Activated naive CD4-positive, alpha-beta T cell treated with anti-CD3 and anti-CD28 coated beads, Interleukin-2, amount 10 ng/mL, durations not matched to agents 7 days and 5 days (primary cell): ENCODE measurements around the gene TTLL10.
"Not testable (repeated sequence)": the region's sequence is repeated elsewhere in the genome, so short reads cannot be mapped to it uniquely, and the experiment has no call there.

ENCODE experiments used
- CTCF ChIA-PET: fragments of 350-600 bp; sonication (Branson Sonifier 250); formaldehyde crosslinking; loops from one replicate; lab custom pipeline; 2021; ENCODE audit warnings: antibody characterized with exemption; lab: Charles Lee
- DNase-seq: peaks from one replicate; pipeline ENCODE4 v3.0.0-alpha.2; 2020
- H3K27ac Mint-ChIP-seq: one replicate; pipeline ENCODE4 v1.8.0; 2021; ENCODE audit warnings: mild to moderate bottlenecking, moderate library complexity, mixed read lengths
- H3K27me3 Mint-ChIP-seq: one replicate; pipeline ENCODE4 v1.8.0; 2021; ENCODE audit warnings: mild to moderate bottlenecking, mixed read lengths
- H3K36me3 Mint-ChIP-seq: one replicate; pipeline ENCODE4 v1.8.0; 2021; ENCODE audit warnings: mixed read lengths
- H3K4me1 Mint-ChIP-seq: one replicate; pipeline ENCODE4 v1.8.0; 2021; ENCODE audit warnings: mixed read lengths
- H3K4me3 Mint-ChIP-seq: one replicate; pipeline ENCODE4 v1.8.0; 2021; ENCODE audit warnings: mild to moderate bottlenecking, moderate library complexity, mixed read lengths
- H3K9me3 Mint-ChIP-seq: one replicate; pipeline ENCODE4 v1.8.0; 2021; ENCODE audit warnings: mixed read lengths

Gene TTLL10

DNA sequence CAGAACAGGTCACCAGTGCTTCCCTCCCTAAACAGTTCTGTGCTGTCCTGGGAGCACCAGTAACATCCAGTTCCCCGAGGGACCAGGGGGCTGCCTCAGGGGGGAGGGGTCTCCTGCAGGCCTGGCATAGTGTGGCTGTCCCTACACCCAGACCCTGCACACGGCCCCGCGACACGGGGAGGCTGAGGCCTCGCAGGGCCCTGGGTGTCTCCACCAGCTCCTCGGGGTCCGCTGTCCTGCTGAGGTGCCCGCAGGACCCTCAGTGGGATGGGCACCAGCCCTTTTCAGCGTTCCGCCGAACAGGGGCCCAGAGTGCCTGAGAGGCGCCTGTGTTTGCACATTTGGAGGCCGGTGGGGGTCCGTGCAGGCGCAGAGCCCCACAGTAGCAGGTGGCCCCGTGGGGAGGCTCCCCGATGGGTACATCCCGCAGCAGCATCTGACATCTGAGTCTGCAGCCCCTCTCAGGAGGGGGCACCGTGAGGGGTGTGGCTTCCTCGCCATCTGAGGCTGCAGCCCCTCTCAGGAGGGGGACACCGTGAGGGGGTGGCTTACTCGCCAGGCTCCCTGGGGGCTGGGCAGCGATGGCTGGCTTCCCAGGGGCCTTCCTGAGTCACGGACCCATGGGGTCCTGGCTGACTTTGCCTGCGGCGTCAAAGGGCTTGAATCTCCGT, 39.2 kb upstream of the TTLL10 start:
- Mint-ChIP-seq H3K36me3 (no peaks in the 10 kb centered on the region), H3K27me3 (peaks cover 18% of the 10 kb centered on the region), H3K27ac (no peak overlapping the region), H3K4me3 (no peak overlapping the region), H3K4me1 (peaks cover 23% of the 10 kb centered on the region), H3K9me3 (no peaks in the 10 kb centered on the region)
- CTCF ChIA-PET, result no interaction called here
- DNase-seq, result no peak

DNA sequence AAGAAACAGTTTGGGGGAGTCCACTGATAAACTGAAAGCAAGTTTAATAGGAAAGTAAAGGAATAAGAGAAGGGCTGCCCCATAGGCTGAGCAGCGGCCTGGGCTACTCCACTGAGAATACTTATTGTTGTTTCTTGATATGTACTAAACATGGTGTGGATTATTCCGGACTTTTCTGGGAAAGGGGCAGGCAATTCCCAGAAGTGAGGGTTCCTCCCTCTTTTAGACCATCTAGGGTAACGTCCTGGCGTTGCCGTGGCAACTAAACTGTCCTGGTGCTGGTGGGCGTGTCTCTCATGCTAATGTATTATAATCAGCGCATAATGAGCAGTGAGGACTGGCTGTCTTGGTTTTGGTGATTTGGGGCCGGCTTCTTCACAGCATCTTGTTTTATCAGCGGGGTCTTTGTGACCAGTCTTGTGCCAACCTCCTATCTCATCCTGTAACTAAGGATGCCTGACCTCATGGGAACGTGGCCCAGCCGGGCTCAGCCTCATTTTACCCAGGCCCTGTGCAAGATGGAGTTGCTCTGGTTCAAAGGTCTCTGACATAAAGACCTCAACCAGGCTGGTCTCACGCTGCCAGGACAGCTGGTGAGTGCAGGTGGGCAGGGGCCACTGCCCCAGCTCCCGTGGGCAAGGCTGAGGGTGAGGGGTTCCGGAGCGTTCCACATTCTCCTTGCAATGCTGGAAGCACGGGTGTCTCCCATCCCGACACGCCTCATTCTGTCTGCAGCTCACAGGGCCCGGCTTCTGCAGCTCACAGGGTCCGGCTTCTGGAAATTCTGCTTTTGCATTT, 38.1 kb upstream of the TTLL10 start:
- no peaks in the 10 kb centered on the region for H3K36me3 Mint-ChIP-seq
- CTCF ChIA-PET, result no interaction called here
- no peak for DNase-seq
- H3K9me3 Mint-ChIP-seq, result no peaks in the 10 kb centered on the region
- H3K27ac Mint-ChIP-seq, result no peak overlapping the region
- H3K4me3 Mint-ChIP-seq, result no peak overlapping the region
- peaks cover 14% of the 10 kb centered on the region for H3K27me3 Mint-ChIP-seq
- H3K4me1 Mint-ChIP-seq, result peaks cover 23% of the 10 kb centered on the region

DNA sequence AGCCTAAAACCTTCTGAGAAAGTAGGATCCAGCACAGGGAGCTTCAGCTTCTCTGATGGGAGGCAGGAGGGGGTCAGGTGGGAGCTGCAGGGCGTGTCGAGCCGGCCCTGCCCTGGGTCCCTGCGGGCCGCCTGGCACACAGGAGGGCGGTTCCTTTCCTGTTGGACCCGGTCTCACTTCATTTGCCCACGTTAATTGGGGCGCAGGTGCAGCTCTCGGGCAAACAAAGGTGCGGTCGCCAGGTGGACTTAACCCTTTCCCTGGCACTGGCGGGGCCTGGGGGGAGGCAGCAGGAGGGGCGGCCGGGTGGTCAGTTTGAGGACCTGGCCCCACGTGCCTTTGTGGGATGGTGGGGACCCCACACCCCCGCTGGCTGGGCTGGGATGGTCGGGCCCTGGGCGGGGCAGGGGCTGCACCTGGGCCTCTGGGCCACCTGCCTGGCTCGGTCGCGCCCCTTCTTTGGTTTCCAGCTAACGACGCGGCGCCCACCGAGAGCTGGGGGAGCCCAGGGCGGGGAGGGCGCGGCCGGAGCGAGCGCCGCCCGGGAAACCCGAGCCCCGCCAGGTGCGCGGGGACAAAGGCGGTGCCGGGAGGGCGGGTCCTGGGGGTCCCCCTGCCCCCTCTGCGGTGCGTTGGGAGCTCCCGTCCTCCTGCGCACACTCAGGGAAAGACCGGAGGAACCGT, 37.0 kb upstream of the TTLL10 start:
- Mint-ChIP-seq H3K4me3 (no peak overlapping the region), H3K9me3 (no peaks in the 10 kb centered on the region)
- DNase-seq, result peak; percentile 40

GRCh38 chr1:1137256-1138045, 36.2 kb upstream of the TTLL10 start:
- Mint-ChIP-seq H3K36me3 (no peaks in the 10 kb centered on the region), H3K4me3 (peak overlapping the region; percentile 62)
- DNase-seq, result peak; percentile 82

More for the DNA sequence above, 37.0 kb upstream of the TTLL10 start:
- H3K27me3 Mint-ChIP-seq, result peaks cover 14% of the 10 kb centered on the region
- H3K36me3 Mint-ChIP-seq, result no peaks in the 10 kb centered on the region
- CTCF ChIA-PET, result no interaction called here
- H3K27ac Mint-ChIP-seq, result no peak overlapping the region
- peaks cover 23% of the 10 kb centered on the region for H3K4me1 Mint-ChIP-seq

GRCh38 chr1:1140673-1141072, 33.0 kb upstream of the TTLL10 start:
- Mint-ChIP-seq H3K27ac (no peak overlapping the region), H3K27me3 (peaks cover 6% of the 10 kb centered on the region), H3K4me1 (peaks cover 48% of the 10 kb centered on the region), H3K36me3 (no peaks in the 10 kb centered on the region), H3K4me3 (no peak overlapping the region), H3K9me3 (no peaks in the 10 kb centered on the region)
- CTCF ChIA-PET, result no interaction called here
- no peak for DNase-seq

More at GRCh38 chr1:1137256-1138045, 36.2 kb upstream of the TTLL10 start:
- Mint-ChIP-seq H3K27ac (peak overlapping the region; percentile 85), H3K9me3 (no peaks in the 10 kb centered on the region), H3K4me1 (peaks cover 27% of the 10 kb centered on the region), H3K27me3 (peaks cover 13% of the 10 kb centered on the region)
- CTCF ChIA-PET, result no interaction called here

DNA sequence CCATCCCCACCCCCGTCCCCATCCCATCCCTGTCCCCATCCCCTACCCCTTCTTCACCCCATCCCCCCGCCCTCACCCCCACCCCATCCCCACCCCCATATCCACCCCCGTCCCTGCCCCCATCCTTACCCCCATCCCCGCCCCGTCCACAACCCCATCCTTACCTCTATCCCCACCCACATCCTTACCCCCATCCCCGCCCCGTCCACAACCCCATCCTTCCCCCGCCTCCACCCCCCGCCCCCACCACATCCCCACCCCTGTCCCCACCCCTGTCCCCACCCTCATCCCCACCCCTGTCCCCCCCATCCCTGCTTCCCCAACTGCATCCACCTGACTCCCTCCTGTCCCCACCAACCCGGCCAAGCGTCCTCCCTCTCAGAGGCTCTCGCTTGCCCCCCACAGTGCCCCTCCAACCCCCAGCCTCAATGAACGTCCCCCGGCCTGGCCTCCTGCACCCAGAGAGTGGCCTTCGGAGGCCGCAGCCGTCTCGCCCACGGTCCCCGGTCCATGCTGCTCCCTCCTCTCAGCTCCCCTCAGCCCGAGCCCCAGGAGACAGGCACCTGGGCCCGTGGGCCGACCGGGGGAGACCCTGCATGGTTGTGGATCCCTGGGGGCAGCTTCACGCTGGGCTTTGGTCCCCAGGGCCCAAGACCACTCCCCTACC, 32.3 kb upstream of the TTLL10 start:
- no peak overlapping the region for H3K27ac Mint-ChIP-seq
- CTCF ChIA-PET, result no interaction called here
- H3K36me3 Mint-ChIP-seq, result no peaks in the 10 kb centered on the region
- H3K9me3 Mint-ChIP-seq, result no peaks in the 10 kb centered on the region
- H3K4me3 Mint-ChIP-seq, result no peak overlapping the region
- H3K27me3 Mint-ChIP-seq, result peaks cover 4% of the 10 kb centered on the region
- peaks cover 48% of the 10 kb centered on the region for H3K4me1 Mint-ChIP-seq
- no peak for DNase-seq

DNA sequence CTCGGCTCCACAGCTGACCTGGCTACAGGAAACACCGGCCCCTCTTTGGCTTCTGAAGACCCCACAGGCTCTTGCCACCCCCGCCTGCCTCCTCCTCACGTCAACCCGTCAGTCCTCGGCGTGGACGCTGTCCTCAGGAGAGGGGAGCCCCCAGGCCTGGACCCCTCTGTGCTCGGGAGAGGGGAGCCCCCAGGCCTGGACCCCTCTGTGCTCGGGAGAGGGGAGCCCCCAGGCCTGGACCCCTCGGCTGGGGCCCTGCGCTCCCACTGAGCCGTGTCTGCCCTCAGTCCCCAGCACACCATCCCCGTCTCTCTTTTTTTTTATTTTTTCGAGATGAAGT, 31.8 kb upstream of the TTLL10 start:
- DNase-seq, result no peak
- peaks cover 47% of the 10 kb centered on the region for H3K4me1 Mint-ChIP-seq
- H3K36me3 Mint-ChIP-seq, result no peaks in the 10 kb centered on the region
- peaks cover 4% of the 10 kb centered on the region for H3K27me3 Mint-ChIP-seq
- H3K27ac Mint-ChIP-seq, result no peak overlapping the region
- CTCF ChIA-PET, result no interaction called here
- H3K4me3 Mint-ChIP-seq, result no peak overlapping the region
- no peaks in the 10 kb centered on the region for H3K9me3 Mint-ChIP-seq

- Mint-ChIP-seq H3K27ac (peak overlapping the region; percentile 58), H3K4me1 (peaks cover 46% of the 10 kb centered on the region)
- H3K9me3 Mint-ChIP-seq, CTCF ChIA-PET, DNase-seq, H3K4me3 Mint-ChIP-seq, H3K27me3 Mint-ChIP-seq, H3K36me3 Mint-ChIP-seq: not testable (repeated sequence)
Measured at GRCh38 chr1:1142352-1142751, 31.3 kb upstream of the TTLL10 start.

- DNase-seq, result no peak
- Mint-ChIP-seq H3K27ac (peak overlapping the region; percentile 60), H3K4me1 (peaks cover 42% of the 10 kb centered on the region), H3K27me3 (peaks cover 7% of the 10 kb centered on the region), H3K9me3 (no peaks in the 10 kb centered on the region), H3K36me3 (no peaks in the 10 kb centered on the region), H3K4me3 (no peak overlapping the region)
- CTCF ChIA-PET, result no interaction called here
Measured at GRCh38 chr1:1142844-1143243, 30.8 kb upstream of the TTLL10 start.

DNA sequence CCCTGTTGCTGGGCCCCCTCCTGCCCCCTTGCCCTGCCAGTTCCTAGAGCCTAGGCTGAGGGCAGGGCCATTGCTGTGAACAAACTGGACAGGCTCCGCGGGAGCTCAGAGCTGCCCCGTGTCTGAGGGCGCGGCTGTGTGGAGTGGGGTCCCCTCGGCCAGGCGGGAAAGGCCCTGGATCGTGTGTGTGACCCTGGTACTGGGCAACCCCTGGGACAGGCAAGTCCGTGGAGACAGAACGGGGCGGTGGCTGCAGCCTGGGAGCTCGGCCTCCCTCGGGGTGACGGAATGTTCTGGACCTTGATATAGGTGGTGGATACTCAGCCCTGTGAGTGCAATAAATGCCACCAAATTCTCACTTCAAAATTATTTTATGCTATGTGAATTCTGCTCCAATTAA, 30.0 kb upstream of the TTLL10 start:
- Mint-ChIP-seq H3K9me3 (no peaks in the 10 kb centered on the region), H3K27me3 (peaks cover 15% of the 10 kb centered on the region), H3K4me3 (peak overlapping the region; percentile 28), H3K4me1 (peaks cover 35% of the 10 kb centered on the region), H3K36me3 (no peaks in the 10 kb centered on the region), H3K27ac (peak overlapping the region; percentile 96)
- CTCF ChIA-PET, result no interaction called here
- DNase-seq, result no peak

DNA sequence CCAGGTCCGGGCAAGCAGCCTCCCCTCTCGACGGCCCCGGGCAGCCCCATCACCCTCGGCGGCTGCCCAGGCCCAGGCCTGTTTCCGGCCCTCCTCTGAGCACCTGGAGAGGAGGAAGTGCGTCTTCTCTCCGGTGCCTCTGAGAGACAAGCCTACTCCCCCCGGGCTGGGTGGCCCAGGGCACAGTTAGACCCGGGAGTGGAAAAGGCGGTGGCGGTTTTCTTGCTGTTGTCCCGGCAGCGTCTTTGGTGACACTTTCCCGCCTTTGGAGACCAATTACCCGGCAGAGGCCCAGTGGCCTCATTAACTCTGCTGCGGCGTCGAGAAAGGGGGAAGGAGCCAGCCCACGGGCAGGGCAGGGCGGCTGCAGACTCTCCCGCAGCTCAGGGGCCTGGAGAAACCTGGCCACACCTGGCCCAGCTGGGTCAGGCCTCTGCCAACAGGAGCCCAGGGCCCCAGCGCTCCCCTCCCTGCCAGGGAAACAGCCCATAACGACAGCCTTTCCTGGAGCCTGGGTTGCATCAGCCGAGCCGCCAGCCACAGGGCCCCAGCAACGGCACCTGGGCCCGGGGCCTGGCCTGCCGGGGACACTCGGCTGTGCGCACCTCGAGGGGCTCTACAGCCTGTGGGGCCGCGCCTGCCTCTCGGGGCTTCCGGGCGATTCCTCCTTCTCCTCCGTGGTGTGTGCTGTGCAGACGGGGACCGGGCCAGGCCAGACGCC, 29.4 kb upstream of the TTLL10 start:
- no peaks in the 10 kb centered on the region for H3K9me3 Mint-ChIP-seq
- H3K4me3 Mint-ChIP-seq, result peak overlapping the region; percentile 28
- H3K4me1 Mint-ChIP-seq, result peaks cover 33% of the 10 kb centered on the region
- peaks cover 15% of the 10 kb centered on the region for H3K27me3 Mint-ChIP-seq
- peak; percentile 81 for DNase-seq
- CTCF ChIA-PET, result no interaction called here
- no peaks in the 10 kb centered on the region for H3K36me3 Mint-ChIP-seq
- H3K27ac Mint-ChIP-seq, result peak overlapping the region; percentile 96

- Mint-ChIP-seq H3K27ac (peak overlapping the region; percentile 96), H3K9me3 (no peaks in the 10 kb centered on the region), H3K27me3 (peaks cover 15% of the 10 kb centered on the region), H3K4me1 (peaks cover 33% of the 10 kb centered on the region), H3K36me3 (no peaks in the 10 kb centered on the region), H3K4me3 (no peak overlapping the region)
- CTCF ChIA-PET, result no interaction called here
- no peak for DNase-seq
Measured at GRCh38 chr1:1144843-1145546, 28.7 kb upstream of the TTLL10 start.

GRCh38 chr1:1145547-1145914, 28.1 kb upstream of the TTLL10 start:
- DNase-seq, result no peak
- Mint-ChIP-seq H3K27me3 (peaks cover 15% of the 10 kb centered on the region), H3K27ac (peak overlapping the region; percentile 84), H3K4me1 (peaks cover 33% of the 10 kb centered on the region), H3K4me3 (no peak overlapping the region), H3K36me3 (no peaks in the 10 kb centered on the region), H3K9me3 (no peaks in the 10 kb centered on the region)
- CTCF ChIA-PET, result no interaction called here
